DMS 273 (cell line): ENCODE data around the gene DUSP8.
A peak's percentile ranks its signal among the peaks of the same experiment; 100 is the strongest.
"Not testable (repeated sequence)": the region's sequence is repeated elsewhere in the genome, so short reads cannot be mapped to it uniquely, and the experiment has no call there.

Experiments used
- DNase-seq: peaks from one replicate; lab custom pipeline; 2025; ENCODE audit not compliant: unreplicated experiment; lab: John Stamatoyannopoulos, UW

The DUSP8 gene, protein sequence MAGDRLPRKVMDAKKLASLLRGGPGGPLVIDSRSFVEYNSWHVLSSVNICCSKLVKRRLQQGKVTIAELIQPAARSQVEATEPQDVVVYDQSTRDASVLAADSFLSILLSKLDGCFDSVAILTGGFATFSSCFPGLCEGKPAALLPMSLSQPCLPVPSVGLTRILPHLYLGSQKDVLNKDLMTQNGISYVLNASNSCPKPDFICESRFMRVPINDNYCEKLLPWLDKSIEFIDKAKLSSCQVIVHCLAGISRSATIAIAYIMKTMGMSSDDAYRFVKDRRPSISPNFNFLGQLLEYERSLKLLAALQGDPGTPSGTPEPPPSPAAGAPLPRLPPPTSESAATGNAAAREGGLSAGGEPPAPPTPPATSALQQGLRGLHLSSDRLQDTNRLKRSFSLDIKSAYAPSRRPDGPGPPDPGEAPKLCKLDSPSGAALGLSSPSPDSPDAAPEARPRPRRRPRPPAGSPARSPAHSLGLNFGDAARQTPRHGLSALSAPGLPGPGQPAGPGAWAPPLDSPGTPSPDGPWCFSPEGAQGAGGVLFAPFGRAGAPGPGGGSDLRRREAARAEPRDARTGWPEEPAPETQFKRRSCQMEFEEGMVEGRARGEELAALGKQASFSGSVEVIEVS

DNA sequence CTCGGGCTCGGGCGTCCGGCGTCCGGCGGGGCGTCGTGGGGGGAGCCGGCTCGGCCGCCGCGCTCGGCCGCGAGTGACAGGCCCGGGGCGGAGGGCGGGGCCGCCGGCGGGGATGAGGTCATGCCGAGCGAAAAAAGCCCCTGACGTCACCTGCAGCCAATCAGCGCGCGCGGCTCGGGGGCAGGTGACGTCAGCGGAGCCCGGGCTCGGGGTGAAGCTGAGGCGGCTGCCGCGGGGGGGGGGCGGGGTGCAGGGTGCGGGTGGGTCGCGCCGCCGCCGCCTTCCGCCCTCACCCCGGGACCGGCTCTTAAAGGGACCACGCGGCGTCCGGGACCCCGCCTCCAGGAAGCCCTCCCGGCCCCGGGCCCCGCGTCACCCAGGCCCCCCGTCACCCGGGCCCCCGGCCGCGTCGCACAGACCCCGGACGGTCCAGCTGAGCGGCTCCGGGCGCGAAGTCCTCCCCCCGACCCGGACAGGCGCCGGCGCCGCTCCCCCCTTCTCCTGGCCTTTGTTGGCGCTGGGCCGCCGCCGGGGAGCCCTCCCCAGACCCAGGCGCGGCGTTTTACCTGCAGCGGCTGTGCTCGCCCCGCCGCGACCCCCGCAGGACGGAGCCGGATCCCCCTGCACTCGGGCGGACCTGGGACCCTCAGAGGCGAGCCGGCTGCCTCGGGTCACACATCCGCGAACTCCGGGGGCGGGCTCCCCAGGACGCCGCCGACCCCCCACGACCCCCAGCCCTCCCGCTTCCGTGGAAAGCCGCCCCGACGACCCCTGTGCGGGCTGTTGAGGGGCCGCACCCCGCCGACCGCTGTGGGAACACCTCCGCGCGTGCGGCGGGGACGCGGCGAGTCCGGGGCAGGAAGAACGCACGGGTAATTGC is at the start of gene DUSP8:
Gene DUSP8, minus strand, starts transcription at position 75 of the 880 bp plus-strand sequence. CDS start 6,445 bp downstream, outside the sequence.
- DNase-seq: peak; percentile 86

DNA sequence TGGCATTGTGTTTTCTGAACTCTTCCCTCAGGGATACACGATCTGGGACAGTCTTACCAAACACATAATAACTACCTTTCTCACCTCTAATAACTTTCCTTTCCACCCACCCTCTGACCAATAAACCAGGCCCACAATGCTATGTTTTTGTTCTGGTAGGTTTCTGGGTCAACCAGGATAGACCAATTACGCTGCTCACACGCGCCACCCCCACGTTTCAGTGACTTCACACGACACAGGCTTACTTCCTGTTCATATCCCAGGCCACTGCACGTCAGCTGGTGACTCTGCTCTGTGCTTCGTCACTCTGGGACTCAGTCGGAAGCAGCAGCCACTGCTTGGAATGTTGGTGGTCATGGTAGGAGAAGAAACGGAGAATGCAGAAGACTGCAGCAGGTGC is 47.4 kb upstream of the DUSP8 start:
- DNase-seq: no peak

DNA sequence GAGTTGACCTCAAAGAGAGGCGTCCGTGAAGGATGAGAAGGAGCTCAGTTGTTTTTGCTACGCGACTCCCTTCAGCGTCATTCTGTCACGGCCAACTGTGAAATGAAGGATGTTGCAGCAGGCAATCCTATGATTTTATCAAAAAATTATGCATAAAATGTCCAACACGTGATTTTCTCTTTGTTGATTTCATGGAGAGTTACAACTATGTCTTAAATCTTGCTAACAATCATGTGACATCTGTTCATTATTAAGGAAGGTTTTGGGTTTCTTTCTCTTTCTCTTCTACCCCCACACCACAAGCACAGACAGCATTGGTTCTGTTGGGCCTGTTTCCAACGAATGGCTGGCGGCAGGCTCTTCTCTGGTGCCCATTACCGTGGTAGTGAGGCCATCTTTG is 46.2 kb upstream of the DUSP8 start:
- no peak for DNase-seq

DNA sequence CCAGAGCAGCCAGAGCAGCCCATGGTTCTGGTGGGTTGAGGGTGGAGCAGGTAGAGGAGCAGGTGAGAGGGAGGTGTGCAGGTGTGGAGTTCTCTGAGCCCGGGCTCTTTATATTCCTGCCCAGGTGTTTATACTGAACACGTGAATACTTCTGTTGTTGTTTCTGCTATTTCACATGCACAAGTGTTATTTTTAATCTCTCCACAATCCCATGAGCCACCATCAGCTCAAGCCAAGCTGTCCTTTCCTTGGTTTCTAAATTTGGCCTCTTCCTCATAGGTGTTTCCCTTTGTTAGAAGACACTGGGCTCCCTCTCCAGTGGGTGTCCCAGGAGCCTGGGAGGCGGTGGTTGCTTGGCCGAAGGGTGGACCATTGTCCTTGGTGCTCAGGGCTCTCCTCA is 36.3 kb upstream of the DUSP8 start, which contains the start of gene KRTAP5-3:
Gene KRTAP5-3, minus strand, starts transcription at position 101 of the 400 bp plus-strand sequence. Its CDS starts 78 bp downstream, at position 23.
- no peak for DNase-seq

DNA sequence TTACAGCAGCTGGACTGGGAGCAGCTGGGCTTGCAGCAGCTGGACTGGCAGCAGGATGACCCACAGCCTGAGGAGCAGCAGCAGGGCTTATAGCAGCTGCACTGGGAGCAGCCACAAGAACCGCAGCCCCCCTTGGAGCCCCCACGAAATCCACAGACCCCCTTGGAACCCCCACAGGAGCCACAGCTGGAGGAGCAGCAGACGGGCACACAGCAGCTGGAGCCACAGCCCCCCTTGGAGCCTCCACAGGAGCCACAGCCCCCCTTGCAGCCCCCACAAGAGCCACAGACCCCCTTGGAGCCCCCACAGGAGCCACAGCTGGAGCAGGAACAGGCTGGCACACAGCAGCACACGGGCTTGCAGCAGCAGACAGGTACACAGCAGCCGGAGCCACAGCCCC is 35.8 kb upstream of the DUSP8 start:
- DNase-seq: not testable (repeated sequence)

DNA sequence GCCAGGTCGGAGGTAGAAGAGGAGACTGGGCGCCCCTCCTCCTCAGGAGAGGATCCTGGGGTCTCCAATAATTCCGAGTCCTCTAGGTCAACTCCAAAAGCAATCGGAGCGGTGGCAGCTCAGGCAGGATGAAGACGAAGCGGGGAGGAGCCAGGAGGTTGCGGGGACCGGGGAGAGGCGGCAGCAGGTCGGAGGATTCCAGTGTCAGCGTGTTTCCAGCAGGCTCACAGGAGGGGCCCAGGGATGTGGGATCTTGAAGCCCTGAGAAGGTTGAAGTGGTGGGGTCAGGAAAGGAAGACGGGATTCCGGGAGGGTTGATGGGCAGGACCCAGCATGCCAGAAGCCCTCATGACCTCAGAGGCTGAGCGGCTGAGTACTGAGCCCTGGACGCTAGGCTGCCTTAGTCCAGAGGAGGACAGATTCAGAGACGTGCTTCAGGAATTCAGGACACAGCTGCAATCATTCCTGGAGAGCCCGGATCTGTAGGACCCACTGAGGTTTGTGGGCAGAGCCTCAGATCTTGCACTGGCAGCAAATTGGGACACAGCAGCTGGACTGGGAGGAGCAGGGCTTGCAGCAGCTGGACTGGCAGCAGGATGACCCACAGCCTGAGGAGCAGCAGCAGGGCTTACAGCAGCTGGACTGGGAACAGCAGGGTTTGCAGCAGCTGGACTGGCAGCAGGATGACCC is 35.2 kb upstream of the DUSP8 start:
- DNase-seq: not testable (repeated sequence)

DNA sequence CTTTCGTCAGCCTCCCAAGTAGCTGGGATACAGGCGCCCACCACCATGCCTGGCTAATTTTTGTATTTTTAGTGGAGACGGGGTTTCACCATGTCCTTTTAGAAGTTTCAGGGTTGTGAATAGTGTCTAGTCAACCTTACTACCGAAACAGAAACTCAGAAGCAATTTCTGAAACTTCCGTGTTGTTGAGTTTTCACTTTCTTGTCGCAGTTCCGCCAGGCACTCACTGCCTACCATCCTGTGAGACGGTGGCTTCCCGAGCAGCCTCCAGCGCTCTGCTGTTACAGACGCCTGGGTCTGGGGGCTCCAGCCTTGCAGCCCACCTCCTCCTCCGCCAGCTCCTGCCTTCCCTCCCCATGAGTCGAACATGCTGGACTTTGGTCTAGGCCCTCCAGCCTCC is 33.9 kb upstream of the DUSP8 start:
- DNase-seq: not testable (repeated sequence)

DNA sequence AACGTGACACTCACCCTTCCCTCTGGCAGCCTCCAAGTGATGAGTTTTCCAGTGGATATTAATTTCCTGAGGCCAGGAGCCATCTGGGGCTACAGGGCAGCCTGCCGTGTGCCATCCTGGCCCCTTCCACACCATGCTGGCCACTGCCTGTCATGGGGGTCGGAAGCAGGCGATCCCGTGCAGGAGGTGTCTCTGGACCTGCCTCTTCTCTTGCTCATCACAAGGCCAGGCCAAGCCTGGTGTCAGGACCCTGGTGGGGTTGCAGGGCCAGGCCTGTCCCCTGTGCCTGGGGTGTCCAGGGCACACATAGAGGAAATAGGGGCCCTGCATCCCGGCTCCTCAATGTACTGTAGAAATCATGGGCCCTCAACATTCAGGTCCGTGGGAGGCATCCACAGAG is 32.6 kb upstream of the DUSP8 start:
- DNase-seq: no peak

DNA sequence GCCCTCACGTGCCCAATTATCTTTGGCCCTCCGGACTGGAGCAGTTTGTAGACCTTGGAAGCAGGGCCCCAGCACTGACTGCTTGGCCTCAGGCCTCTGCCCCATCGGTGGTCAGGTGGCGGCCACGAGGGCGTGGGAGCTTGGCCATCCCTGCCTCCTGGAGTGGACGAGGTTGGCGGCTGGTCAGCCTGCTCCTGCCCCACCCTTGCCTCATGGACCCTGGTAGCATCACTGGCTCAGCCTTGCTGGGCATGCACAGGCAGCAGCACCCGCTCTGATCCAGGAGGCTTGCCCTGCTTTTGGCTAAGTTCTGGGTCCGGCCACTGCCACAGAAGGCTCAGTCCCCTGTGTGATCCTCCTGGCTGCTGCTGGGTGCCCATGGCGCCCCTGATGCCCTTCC is 32.1 kb upstream of the DUSP8 start:
- DNase-seq: no peak

DNA sequence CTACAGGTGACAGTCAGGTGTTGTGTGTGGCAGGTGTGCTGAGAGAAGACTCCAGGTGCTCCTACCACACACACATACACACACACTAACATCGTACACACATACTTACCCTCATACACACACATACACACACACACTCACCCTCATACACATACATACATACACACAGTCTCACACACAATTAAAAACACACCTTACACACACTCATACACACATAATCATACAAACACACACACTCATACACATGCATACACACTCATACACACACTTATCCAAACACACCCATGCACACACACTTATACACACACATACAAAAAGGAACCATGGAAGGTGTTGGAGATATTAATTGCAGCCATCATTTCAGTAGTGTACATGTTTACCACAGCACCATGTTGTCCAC is 31.6 kb upstream of the DUSP8 start:
- DNase-seq: no peak

DNA sequence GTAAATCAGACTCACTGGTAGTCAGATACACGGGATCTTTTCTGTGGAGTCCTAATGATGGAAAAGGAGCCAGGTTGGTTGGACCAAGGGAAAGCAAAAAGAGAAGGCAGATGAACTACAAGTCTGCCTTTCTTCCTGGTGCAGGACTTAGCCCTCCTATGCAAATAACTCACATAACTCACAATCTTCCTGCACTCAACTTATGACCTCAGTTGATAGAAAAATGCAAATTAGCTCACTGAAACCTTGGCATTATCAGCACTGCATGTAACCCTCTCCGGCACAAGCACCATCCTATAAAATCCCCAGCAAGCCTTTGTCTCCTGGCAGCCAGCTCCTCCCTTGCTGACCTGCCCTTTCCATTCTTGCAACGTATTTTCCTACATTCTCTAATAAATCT is 29.6 kb upstream of the DUSP8 start:
- DNase-seq: not testable (repeated sequence)

DNA sequence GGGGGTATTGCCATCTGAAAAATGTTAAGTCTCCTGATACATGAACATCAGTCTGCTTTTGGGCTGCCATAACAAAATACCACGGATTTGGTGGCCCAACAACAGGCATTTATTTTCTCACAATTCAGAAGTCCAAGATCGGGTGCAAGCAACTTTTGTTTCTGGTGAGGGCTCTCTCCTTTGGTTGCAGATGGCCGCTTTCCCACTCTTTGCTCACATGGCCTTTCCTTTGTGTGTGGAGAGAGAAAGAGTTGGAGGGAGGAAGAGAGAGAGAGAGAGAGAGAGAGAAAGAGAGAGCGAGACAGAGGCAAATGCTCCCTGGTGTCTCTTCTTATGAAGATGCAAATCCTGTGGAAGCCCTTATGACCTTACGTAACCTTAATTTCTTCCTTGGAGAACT is 28.6 kb upstream of the DUSP8 start:
- no peak for DNase-seq

DNA sequence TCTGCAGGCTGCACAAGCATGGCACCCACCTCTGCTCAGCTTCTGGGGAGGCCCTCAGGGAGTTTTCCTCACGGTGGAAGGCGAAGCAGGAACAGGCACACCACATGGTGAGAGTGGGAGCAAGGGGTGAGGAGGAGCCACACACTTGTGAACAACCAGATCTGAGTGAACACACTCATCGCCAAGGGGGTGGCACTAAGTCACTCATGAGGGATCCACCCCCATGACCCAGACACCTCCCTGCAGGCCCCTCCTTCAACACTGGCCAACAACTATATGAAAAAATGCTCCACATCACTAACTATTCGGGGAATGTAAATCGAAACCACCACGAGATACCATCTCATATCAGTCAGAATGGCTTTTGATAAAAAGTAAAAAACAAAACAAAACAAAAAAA is 26.7 kb upstream of the DUSP8 start:
- no peak for DNase-seq

DNA sequence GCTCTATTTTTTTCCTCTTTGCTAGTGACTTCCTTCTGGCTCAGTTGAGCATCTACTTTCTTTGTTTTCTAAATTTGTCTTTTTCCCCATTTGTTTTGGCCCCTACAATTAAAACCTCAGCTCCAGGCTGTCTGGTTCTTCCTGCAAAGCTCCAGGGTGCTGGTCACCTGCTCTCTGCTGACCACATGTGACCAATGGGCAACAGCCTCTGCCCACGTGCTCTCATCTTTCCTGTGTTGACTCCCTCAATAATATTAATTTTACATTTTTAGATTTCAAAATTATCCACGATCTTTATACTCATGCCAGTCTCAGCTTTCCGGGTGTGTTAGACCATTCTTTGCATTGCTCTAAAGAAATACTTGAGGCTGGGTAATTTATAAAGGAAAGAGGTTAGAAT is 26.3 kb upstream of the DUSP8 start:
- not testable (repeated sequence) for DNase-seq

DNA sequence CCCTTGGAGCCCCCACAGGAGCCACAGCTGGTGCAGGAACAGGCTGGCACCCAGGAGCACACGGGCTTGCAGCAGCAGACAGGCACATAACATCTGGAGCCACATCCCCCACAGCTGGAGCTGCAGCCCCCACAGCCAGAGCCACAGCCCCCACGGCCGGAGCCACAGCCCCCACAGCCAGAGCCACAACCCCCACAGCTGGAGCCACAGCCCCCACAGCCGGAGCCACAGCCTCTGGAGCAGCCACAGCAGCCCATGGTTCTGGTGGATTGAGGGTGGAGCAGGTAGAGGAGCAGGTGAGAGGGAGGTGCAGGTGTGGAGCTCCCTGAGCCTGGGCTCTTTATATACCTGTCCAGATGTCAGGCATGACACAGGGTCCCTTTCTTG is 25.9 kb upstream of the DUSP8 start, which contains the start of gene KRTAP5-2:
Gene KRTAP5-2, minus strand, starts transcription at position 301 of the 387 bp plus-strand sequence. Its CDS starts 44 bp downstream, at position 257.
- no peak for DNase-seq

DNA sequence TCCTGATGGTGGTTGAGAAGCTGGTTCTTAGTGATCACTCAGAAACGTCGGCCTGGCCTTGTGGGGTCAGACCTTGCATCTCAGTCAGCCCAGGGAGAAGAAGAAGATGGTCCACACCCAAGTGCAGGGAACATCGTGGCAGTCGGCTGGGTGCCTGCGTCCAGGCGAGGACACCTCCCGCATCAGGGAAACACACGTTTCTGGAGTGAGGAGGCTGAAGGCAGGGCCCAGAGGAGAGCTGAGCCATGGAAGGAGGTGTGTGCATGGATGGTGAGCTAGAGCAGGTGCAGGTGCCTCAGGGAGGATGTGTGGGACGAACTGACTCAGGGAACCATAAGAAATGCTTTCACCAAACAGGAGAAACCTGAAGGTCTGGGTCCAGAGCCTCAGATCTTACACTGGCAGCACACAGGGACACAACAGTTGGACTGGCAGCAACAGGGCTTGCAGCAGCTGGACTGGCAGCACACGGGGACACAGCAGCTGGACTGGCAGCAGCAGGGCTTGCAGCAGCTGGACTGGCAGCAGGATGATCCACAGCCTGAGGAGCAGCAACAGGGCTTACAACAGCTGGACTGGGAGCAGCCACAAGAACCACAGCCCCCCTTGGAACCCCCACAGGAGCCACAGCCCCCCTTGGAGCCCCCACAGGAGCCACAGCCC is 25.4 kb upstream of the DUSP8 start:
- DNase-seq: no peak

DNA sequence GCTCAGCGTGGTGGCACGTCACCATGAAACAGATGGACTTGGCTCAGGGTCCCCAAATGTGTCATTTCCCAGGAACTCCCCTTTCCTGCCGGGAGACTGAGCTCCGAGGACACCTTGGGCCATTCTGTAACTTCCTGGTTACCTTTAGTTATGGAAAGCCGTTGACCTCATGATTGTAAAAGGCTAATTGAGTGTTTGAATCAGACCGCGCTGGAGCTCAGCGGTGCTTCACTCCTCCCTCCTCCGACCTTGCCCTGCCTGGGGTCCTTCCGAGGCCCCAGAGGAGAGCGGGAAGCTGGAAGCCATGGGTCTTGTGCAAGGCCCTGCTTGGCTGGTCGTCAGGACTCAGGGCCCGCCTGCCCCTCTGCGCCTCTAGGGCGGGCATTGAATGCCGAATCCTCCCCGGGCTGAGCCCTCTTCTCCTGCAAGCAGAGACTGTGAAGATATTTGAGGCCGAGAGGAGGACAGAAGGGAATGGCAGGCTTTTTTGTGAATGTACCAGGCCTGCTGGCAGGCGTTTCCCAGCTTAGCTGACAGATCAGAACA is 24.6 kb upstream of the DUSP8 start:
- DNase-seq: not testable (repeated sequence)

DNA sequence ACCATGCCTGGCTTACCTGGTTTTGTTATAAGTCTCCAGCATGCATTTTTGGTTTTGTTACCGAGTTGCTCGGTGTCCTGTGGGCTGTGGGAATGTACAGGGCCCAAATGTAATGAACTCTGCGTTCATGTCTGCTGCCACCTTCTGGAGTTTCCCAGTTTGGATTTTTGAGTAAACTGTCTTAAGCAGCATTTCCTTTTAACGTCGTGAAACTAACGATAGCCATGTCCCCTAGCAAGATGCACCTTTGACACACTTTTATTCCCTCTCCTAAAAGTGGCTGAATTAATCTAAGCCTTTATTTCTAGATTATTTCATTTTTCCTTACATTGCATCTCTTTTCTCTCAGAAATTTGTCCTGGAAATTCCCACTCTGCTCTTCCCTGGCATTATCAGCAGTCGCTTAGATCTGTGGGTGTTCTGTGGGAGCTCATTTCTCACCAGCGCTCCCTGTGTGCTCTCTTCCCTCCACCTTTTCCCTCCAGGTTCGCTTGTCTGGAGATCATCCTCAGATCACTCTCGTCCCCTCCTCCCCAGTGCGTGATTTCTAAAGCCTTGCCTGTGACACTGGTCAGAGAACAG is 24.0 kb upstream of the DUSP8 start:
- not testable (repeated sequence) for DNase-seq

DNA sequence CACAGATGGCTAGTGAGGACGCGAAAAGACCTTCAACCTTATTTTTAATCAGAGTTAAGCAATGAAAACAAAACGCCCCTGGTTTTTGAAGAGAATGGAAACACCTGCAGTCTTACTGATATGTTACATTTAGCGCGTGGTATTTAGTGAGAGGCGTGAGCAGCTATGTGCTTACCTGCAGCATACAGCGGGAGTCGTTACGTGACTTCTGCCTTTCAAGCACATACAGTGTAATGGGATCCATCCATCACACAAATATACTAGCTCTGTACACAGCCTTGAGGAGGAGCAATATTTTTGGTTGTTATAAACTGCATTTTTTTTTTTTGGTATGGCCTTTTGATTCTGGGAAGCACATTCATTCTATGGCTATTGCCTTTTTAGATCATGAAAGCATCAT is 20.6 kb upstream of the DUSP8 start:
- DNase-seq: no peak

DNA sequence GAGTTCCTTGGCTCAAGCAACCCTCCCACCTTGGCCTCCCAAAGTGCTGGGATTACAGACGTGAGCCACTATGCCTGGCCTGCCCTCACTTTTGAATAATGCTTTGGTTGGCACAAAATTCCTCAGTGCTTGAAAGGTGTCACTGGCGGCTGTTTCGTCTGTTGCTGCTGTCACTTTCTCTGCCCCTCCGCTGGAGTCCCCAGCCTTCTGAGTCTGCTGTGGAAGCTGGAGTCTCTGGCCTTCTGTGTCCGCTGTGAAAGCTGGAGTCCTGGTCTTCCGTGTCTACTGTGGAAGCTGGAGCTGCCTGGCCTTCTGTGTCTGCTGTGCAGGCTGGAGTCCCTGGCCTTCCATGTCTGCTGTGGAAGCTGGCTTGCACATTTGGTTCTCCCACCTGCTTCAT is 17.9 kb upstream of the DUSP8 start:
- DNase-seq: no peak
